ENCODE measurements around the gene IGHMBP2.
A peak's percentile ranks its signal among the peaks of the same experiment; 100 is the strongest.

IGHMBP2 gene

GRCh38 chr11:68889948-68890446 lies 13.7 kb upstream of the IGHMBP2 start:
- POLR2A ChIA-PET = interaction anchor here (0.6 to 1.5 kb wide), 7 partner anchors 12 to 123 kb away, joined by 3 to 8 read pairs (median 4); partner anchors contain the start of genes CPT1A, IGHMBP2, MRGPRF and MRPL21
- H3K4me3 ChIP-seq (ENCODE audit: low read depth, low read length) = no peak overlapping the region
- TF ChIP-seq, protein P1, sequence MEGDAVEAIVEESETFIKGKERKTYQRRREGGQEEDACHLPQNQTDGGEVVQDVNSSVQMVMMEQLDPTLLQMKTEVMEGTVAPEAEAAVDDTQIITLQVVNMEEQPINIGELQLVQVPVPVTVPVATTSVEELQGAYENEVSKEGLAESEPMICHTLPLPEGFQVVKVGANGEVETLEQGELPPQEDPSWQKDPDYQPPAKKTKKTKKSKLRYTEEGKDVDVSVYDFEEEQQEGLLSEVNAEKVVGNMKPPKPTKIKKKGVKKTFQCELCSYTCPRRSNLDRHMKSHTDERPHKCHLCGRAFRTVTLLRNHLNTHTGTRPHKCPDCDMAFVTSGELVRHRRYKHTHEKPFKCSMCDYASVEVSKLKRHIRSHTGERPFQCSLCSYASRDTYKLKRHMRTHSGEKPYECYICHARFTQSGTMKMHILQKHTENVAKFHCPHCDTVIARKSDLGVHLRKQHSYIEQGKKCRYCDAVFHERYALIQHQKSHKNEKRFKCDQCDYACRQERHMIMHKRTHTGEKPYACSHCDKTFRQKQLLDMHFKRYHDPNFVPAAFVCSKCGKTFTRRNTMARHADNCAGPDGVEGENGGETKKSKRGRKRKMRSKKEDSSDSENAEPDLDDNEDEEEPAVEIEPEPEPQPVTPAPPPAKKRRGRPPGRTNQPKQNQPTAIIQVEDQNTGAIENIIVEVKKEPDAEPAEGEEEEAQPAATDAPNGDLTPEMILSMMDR (IDR thresholded peaks at IDR 0.05; ENCODE audit: insufficient read depth, low read length, missing control alignments) = peak; percentile 88
- CTCF ChIA-PET = interaction anchor here (0.6 to 4.2 kb wide), 35 partner anchors 9 to 431 kb away, joined by 3 to 29 read pairs (median 3); partner anchors contain the start of genes CPT1A, IGHMBP2, MRGPRF and MRPL21
- DNase-seq (ENCODE audit: low read depth, low spot score) = peak; percentile 94

GRCh38 chr11:68890490-68891231 lies 13.0 kb upstream of the IGHMBP2 start:
- TF ChIP-seq, protein P1 (IDR thresholded peaks at IDR 0.05; ENCODE audit: insufficient read depth, low read length, missing control alignments) = no peak
- CTCF ChIA-PET = interaction anchor here (0.6 to 4.2 kb wide), 29 partner anchors 9 to 307 kb away, joined by 3 to 29 read pairs (median 3); partner anchors contain the start of genes CPT1A, IGHMBP2, MRGPRF and MRPL21
- peak overlapping the region; percentile 23 for H3K4me3 ChIP-seq (ENCODE audit: low read depth, low read length)
- DNase-seq (ENCODE audit: low read depth, low spot score) = peak; percentile 91
- POLR2A ChIA-PET = interaction anchor here (0.9 to 1.5 kb wide), 5 partner anchors 12 to 49 kb away, joined by 4 to 8 read pairs (median 4); partner anchors contain the start of genes CPT1A, IGHMBP2 and MRPL21

DNA sequence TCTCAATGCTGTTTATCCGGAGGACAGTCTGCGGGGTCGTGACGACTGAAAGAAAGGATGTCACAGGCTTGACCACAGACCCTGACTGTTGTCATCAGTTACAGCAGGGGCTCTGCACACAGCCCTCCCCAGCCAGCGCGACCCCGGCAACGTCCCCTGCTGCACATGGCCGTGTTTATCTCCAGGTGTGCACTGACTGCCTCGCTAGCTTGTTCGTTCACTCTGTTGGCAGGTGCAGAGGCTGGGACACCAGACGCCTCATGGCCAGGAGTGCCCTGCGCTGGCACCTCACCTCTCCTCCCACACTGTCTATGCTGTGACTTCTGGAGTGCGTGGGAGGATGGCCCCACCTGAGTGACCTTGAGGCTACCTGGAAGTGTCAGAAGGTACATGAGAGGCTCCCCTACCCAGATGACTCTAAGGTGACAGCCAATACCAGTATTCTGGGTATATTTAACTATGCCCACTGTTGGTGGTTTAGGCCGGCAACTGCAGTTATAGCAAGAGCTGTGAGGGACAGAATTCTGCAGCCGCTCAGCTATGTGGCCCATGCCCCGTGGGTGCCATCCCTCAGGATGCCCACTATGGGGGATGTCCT lies 12.2 kb upstream of the IGHMBP2 start:
- no peak for DNase-seq (ENCODE audit: low read depth, low spot score)
- ChIA-PET CTCF (interaction anchor here (1.0 to 4.2 kb wide), 7 partner anchors 8 to 308 kb away, joined by 3 to 29 read pairs (median 11); no protein-coding TSS in a partner anchor), POLR2A (interaction anchor here (0.9 kb wide), 1 partner anchor 18 kb away, joined by 4 read pairs; no protein-coding TSS in a partner anchor)
- peak overlapping the region; percentile 39 for H3K4me3 ChIP-seq (ENCODE audit: low read depth, low read length)
- TF ChIP-seq, protein P1 (IDR thresholded peaks at IDR 0.05; ENCODE audit: insufficient read depth, low read length, missing control alignments) = no peak

- H3K4me3 ChIP-seq (ENCODE audit: low read depth, low read length) = no peak overlapping the region
- TF ChIP-seq, protein P1 (IDR thresholded peaks at IDR 0.05; ENCODE audit: insufficient read depth, low read length, missing control alignments) = no peak
- no peak for DNase-seq (ENCODE audit: low read depth, low spot score)
- ChIA-PET POLR2A (no interaction called here), CTCF (no interaction called here)
These were observed 11.1 kb upstream of the IGHMBP2 start for GRCh38 chr11:68892576-68892975.

- POLR2A ChIA-PET = no interaction called here
- CTCF ChIA-PET = no interaction called here
These were observed 10.4 kb upstream of the IGHMBP2 start for GRCh38 chr11:68893282-68893681.

More at GRCh38 chr11:68893282-68893681, 10.4 kb upstream of the IGHMBP2 start:
- DNase-seq (ENCODE audit: low read depth, low spot score) = no peak
- TF ChIP-seq, protein P1 (IDR thresholded peaks at IDR 0.05; ENCODE audit: insufficient read depth, low read length, missing control alignments) = no peak
- no peak overlapping the region for H3K4me3 ChIP-seq (ENCODE audit: low read depth, low read length)

All from AG04449 (cell line).